AML-193 (cell line): ENCODE measurements around the gene AGAP1.

Experiments
- DNase-seq, 2 experiments: peaks; one replicate each; lab custom pipeline; 2025; lab: John Stamatoyannopoulos, UW

AGAP1 gene

GRCh38 chr2:235609321-235609720, 115.5 kb downstream of the AGAP1 start:
- DNase-seq = no peak

DNA sequence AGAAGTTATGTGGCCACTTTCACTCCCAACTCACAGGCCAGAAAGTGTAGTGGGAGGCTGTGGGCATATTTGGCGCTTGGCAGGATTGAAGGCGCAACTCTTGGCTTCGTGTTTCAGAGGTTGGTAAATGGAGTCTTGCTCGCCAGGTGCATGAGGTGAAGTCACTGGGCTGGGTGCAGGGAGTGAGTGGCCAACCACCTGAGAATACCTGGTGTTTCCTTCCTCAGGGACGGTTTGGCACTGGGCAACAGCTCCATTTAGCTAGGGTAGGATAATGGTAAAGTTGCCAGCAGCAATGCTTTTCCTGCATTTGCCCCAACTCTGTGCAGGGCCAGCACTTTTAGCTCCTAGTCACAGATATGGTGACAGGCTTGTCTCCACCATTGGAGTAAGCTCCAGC, 115.9 kb downstream of the AGAP1 start:
- no peak for DNase-seq

DNA sequence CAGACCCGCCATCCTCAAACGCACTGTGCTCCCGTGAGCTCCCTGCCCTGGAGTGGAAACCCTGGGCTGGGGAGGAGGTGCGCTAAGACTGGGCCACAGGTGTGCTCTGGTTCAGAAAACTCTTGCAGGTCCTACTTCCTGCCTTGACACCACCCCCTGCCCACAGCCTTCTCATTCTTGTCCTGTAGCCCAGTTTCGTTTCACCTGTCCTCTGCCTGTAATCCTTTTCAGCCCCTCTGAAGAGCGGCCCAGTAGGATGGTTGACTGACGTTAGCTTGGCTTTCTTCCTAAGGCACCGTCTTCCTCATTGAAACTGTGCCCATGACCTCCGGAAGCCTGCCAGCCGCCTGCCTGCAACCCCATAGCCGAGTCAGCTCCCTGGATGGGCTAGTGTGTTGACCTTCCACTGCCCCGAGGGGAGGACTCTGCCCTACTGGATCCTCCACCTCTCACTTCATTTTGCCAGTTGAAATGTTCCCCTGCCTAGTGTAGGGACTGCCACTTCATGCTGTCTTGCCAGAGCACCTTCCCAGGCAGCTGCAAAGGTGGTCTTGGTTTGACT, 116.9 kb downstream of the AGAP1 start:
- DNase-seq = no peak

- no peak for DNase-seq
Measured at GRCh38 chr2:235611349-235611748, 117.5 kb downstream of the AGAP1 start.

GRCh38 chr2:235611756-235612155, 117.9 kb downstream of the AGAP1 start:
- no peak for DNase-seq

DNA sequence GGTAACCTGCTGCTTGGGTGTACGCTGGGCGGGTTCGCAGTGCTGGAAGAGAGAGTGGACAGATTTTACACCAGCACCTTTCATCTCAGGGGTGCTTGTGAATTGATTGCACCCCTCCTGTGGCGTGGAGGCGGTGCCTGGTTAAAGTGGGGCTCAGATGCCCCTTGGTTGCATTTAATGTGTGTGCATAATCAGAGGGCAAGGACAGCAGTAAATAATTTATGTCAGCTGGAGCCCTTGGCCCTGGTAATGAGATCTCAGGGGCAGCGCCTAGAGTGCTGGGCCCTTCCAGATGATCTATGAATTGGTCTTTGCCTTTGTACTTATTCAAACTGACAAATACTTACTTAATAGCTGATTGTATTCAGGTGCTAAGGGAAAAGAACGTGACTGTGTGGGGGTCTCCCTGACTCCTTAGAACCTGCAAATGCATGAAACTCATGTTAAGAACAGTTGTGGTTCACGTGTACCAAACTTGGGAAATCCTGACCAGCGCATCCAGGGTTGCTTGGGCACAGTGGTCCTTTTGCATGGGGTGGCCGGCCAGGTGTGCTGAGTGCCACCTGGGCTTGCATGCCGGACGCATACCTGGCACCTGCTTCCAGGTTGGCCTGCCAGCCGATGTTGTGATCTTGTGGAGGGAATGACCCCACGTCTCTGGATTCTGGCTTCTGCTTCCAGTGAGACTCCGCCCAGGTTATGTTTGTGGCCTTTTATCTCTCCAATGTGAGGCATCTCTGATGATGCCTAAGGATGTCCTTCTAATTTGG, 118.5 kb downstream of the AGAP1 start:
- DNase-seq = no peak

GRCh38 chr2:235613649-235614048, 119.8 kb downstream of the AGAP1 start:
- no peak for DNase-seq

DNA sequence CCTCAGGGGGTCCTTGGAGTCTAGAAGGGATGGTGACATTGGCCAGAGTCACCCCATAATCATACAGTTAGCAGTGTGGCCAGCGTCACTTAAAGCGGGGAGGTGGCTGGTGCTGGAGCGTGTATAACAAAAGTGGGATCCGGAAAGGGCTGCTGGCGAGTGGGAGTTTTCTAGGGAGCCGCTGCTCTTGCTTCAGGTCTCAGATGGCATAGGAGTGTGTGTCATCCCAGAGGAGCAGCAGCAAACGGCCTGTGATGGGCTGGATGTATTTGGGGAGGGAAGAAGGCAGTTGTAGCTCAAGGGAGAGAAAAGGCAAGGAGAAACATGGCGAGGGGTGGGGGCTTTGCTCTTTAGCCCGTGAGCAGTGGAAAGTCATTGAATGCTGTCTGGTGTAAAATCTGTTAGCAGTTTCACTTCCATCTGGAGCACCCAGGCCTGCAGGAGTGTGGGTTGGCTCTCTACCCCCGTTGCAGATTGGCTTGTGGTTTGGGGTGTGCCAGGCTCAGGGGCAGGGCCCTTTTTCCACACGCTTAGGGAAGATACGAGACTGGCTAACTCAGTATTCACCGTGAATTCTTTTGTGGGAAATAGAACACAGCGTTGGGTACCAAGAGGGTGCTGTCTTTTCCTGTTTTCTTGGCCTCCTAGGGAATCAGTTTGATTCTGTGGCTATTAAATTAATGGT, 120.5 kb downstream of the AGAP1 start:
- no peak for DNase-seq

DNA sequence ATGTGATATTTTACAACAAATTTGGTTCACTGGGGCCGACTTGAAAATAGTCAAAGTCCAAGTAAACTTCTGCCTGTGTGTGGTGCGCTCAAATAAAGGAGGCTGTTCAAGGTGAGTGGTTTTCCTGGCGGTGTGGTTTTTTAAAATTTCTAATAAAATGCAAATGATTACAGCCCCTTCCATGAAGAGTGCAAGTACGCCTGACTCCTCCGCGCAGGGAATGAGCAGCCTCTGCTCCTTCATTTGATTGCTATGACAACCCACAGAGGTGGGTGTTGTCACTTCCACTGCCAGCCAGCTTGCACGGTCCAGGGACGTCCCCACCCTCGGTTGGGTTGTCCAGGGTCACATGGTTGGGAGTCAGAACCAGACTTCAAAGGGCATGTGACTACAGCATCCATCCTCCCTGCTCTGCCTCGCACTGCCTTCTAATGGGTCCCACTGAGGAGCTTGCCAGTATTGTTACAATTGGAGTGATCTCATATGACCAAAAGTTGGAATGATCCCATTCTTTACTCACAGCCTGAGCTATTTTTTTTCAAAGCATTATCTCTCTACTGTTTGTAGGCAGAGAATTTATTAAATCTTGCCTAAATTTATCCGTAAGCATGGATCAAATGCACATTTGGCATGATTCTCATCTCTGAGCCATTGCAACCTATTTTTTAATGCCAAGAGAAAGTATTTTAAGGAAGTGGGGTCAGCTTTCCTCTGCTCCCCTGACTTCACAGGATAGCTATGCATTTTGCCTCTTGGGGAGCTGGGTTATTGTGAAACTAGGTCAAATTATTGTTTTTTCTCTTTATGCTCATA, 121.3 kb downstream of the AGAP1 start:
- no peak for DNase-seq

- no peak for DNase-seq
Measured at GRCh38 chr2:235616885-235617284, 123.0 kb downstream of the AGAP1 start.

GRCh38 chr2:235618039-235618438, 124.2 kb downstream of the AGAP1 start:
- DNase-seq = no peak

DNA sequence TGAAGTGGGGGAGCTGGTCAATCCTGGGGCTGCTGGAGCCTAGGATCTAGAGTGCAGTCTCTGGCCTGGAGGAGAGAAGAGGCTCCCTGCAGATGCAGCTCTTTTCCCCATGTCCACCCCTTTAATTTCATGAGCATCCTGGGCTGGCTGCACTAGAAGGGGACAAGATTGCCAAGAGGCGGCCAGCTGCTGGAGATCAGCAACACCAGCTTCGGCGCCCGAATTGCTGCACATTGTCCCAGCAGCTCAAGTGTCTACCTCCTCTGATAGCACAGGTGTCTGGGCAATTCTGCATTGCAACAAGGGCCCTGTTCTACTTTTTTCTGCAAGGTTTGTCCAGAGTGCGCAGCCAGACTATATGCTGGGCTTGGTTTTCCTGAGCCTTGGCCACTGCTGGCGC, 125.7 kb downstream of the AGAP1 start:
- no peak for DNase-seq

DNA sequence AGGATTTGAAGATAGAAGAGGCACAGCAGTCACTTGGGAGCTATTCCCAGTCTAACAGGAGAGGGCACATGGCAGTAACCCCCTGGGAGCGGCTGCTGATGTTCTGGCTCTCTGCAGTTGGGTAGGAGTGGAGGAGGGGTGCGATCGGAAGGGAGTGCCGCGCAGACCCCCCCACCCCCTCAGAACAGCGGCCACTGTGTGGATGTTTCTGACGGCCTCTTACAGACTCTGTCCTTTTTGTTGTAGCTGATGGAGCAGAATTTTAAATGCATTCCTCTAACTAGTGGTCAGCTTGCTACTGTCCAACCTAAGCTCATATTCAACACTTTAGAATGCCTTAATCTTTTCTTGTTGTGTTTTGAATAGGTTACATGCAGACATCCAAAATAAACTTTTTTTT, 127.9 kb downstream of the AGAP1 start:
- no peak for DNase-seq

GRCh38 chr2:235623111-235623510, 129.3 kb downstream of the AGAP1 start:
- DNase-seq = no peak

DNA sequence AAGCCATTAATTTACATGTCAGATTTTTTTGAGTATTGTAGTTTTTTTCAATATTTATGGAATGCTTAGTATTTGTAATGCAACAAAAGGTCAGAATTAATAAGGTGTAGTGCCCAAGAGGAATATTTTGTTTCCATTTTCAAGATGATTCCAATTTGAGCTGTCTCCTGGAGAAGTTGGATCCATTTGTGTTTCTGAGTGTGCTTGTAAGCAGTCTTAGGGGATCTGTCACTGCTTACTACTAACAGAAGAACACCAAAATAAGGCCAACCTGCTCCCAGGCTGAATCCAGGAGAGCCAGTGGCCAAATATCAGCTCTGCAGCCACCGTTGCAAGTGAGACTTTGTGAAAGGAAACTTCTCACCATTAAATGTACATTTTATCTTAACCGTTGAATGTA, 129.9 kb downstream of the AGAP1 start:
- DNase-seq = no peak

DNA sequence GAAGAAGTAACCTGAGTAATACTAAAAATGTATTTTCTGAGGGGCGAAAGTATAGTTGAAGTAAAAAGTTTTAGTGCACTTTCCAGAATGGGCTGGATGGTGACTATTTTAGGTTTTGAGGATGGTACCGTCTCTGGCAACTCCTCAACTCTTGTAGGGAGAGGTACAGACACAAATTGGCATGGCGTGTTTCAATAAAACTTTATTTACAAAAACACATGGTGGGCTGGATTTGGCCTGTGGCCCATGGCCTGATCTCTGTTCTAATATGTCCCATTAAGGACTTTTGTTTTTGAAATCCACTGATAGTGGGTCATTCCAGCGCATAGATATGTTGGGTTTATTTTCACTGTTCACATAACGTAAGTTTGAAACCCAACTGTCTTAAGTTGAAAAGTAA, 132.8 kb downstream of the AGAP1 start:
- DNase-seq = no peak

GRCh38 chr2:235627682-235628081, 133.8 kb downstream of the AGAP1 start:
- DNase-seq = no peak

GRCh38 chr2:235630718-235631296, 137.0 kb downstream of the AGAP1 start:
- no peak for DNase-seq

- no peak for DNase-seq
Measured at GRCh38 chr2:235634435-235635158, 140.8 kb downstream of the AGAP1 start.

- no peak for DNase-seq
Measured at GRCh38 chr2:235636546-235636945, 142.7 kb downstream of the AGAP1 start.

DNA sequence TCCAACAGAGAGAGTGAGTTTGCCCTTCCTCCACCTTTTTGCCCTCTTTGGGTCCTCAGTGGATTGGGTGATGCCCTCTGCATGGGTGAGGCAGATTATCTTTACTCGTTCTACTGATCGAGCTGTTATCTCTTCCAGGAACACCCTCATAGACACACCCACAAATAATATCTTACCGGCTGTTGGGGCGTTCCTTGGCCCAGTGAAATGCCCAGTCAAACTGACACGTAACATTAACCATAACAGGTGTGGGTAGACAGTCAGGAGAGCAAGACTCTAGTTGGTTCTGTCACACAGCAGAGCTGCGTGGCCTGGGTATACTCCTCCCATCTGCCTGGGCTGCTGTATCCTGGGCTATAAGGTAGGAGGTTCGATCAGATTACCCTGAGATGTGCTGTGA, 144.1 kb downstream of the AGAP1 start:
- no peak for DNase-seq
